Measurements from ENCODE around the gene C1orf232. TPM values are rescaled to one million over a fixed set of nuclear protein-coding genes. Genes with fewer than 3 reads are reported as not detected.
A peak's percentile ranks its signal among the peaks of the same experiment; 100 is the strongest.

C1orf232 gene
- total and polyA plus RNA-seq, 2 of the 13 experiments (the other 11 are each of a cell fraction or from before 2014, with no cell fraction given): not detected

- TF ChIP-seq ZNF281 (CRISPR knock-in tag; IDR thresholded peaks at IDR 0.05; ENCODE audit: borderline replicate concordance): no peak; the same call in 1 of the 2 replicates
- TF ChIP-seq KMT2A (CRISPR knock-in tag; IDR thresholded peaks at IDR 0.05): peak; percentile 74; the same call in 1 of the 2 replicates
- TF ChIP-seq PRMT3 (CRISPR knock-in tag; IDR thresholded peaks at IDR 0.05; ENCODE audit: borderline replicate concordance, low read depth): no peak
- peak; percentile 88; the same call in 1 of the 2 replicates for TF ChIP-seq ZNF576 (CRISPR knock-in tag; IDR thresholded peaks at IDR 0.05)
- no peak for TF ChIP-seq ZNF431 (CRISPR knock-in tag; IDR thresholded peaks at IDR 0.05; ENCODE audit: borderline replicate concordance, low read depth)
- TF ChIP-seq ZBTB4 (CRISPR knock-in tag; IDR thresholded peaks at IDR 0.05; ENCODE audit: borderline replicate concordance): no peak
- peak; percentile 88 for TF ChIP-seq HNRNPL (IDR thresholded peaks at IDR 0.05; ENCODE audit: low read depth, low read length)
- TF ChIP-seq ZNF646 (CRISPR knock-in tag; IDR thresholded peaks at IDR 0.05): no peak
- no peak for TF ChIP-seq ZNF10 (CRISPR knock-in tag; IDR thresholded peaks at IDR 0.05; ENCODE audit: borderline replicate concordance, low read depth)
- TF ChIP-seq ELF4 (CRISPR knock-in tag; IDR thresholded peaks at IDR 0.05; ENCODE audit: borderline replicate concordance): peak; percentile 49; the same call in 1 of the 2 replicates
- TF ChIP-seq ZNF414 (CRISPR knock-in tag; IDR thresholded peaks at IDR 0.05): peak; percentile 94; the same call in 1 of the 2 replicates
- no peak for TF ChIP-seq GTF2F1 (IDR thresholded peaks at IDR 0.05; ENCODE audit: low read length)
- TF ChIP-seq EED (CRISPR knock-in tag; IDR thresholded peaks at IDR 0.05): peak; percentile 67; the same call in 1 of the 2 replicates
Observed at GRCh38 chr1:26169669-26170471, 1.1 kb upstream of the C1orf232 start, which contains the start of gene ZNF593 (continued).

All from HepG2 (cell line).